Thoracic aorta (tissue), 2 donors: ENCODE data around the gene FITM2. TPM values are rescaled to one million over a fixed set of nuclear protein-coding genes. Genes with fewer than 3 reads are reported as not detected.

ENCODE experiments used
- ATAC-seq: fragments of 150-250 bp; one replicate; pipeline ENCODE4 v1.8.0; 2017; ENCODE audit warnings: low read depth; ENCODE audit not compliant: insufficient number of reproducible peaks, low FRiP score
- DNase-seq: peaks from one replicate; pipeline ENCODE4 v3.0.0-alpha.2; 2020; ENCODE audit warnings: low spot score
- H3K27ac ChIP-seq, 2 donors: fragments of 200-600 bp; sonication (generic); 1 replicate in 1 of 2; 2 replicates in 1 of 2; pipeline ENCODE4 v1.5.1; 2016; ENCODE audit warnings: mild to moderate bottlenecking in 2 of 2, moderate library complexity in 2 of 2
- H3K27me3 ChIP-seq: fragments of 200-600 bp; sonication (generic); replicated peaks from 2 replicates; pipeline ENCODE4 v1.6.0; 2016; ENCODE audit warnings: mild to moderate bottlenecking; ENCODE audit not compliant: insufficient read depth
- H3K36me3 ChIP-seq: fragments of 200-600 bp; sonication (generic); one replicate; pipeline ENCODE4 v1.5.1; 2016
- H3K4me1 ChIP-seq, 2 donors: fragments of 200-600 bp; sonication (generic); 1 replicate in 1 of 2; 2 replicates in 1 of 2; pipeline versions ENCODE4 v1.5.1 to v1.6.0; 2016; ENCODE audit warnings: low read depth in 2 of 2, mild to moderate bottlenecking in 1 of 2; ENCODE audit not compliant: control insufficient read depth in 1 of 2
- H3K4me3 ChIP-seq: fragments of 200-600 bp; sonication (generic); 2 replicates; pipeline ENCODE4 v1.5.1; 2016; ENCODE audit warnings: mild to moderate bottlenecking
- H3K9me3 ChIP-seq: fragments of 200-600 bp; sonication (generic); 2 replicates; pipeline ENCODE4 v1.5.1; 2016
- CTCF ChIP-seq: fragments of 200-600 bp; sonication (generic); IDR thresholded peaks from one replicate; pipeline ENCODE4 v1.5.1; 2019; ENCODE audit warnings: antibody characterized with exemption
- total RNA-seq, 2 donors: library from RNA; depleted of rRNA; stranded (reverse); fragments of >200 nt; gene quantifications; one replicate each; pipeline versions ENCODE4 v1.1.0 to v1.2.3, GENCODE V29; 2016

The FITM2 gene
- 1 to 10 TPM; 7.5 to 8.7 TPM for total RNA-seq

- ATAC-seq = peak; percentile 88
- peak; percentile 97 for DNase-seq
- Histone ChIP-seq H3K9me3 (no peaks in the 10 kb centered on the region), H3K4me1 (peaks cover 7 to 13% of the 10 kb centered on the region in 2 donors), H3K4me3 (peak within 1 kb of the TSS; percentile 82), H3K36me3 (no peaks in the 10 kb centered on the region), H3K27me3 (no peaks in the 10 kb centered on the region), H3K27ac (peak within 1 kb of the TSS; percentile 35 to 40)
- peak; percentile 95 for TF ChIP-seq CTCF
Measured at GRCh38 chr20:44310664-44311639, at the start of gene FITM2. FITM2 (minus strand) TSS chr20:44311202; CDS start chr20:44311148, 54 bp downstream.

GRCh38 chr20:44360221-44360620 is 49.2 kb upstream of the FITM2 start:
- TF ChIP-seq CTCF = no peak
- H3K4me1 ChIP-seq = no peaks in the 10 kb centered on the region
- no peak for ATAC-seq

GRCh38 chr20:44358776-44359175 is 47.8 kb upstream of the FITM2 start:
- H3K4me3 ChIP-seq = no peak overlapping the region
- no peaks in the 10 kb centered on the region for H3K36me3 ChIP-seq
- H3K9me3 ChIP-seq = no peaks in the 10 kb centered on the region
- no peak for TF ChIP-seq CTCF
- no peaks in the 10 kb centered on the region for H3K27me3 ChIP-seq
- no peak for ATAC-seq
- DNase-seq = no peak
- no peaks in the 10 kb centered on the region for H3K4me1 ChIP-seq
- H3K27ac ChIP-seq = no peak overlapping the region

More at GRCh38 chr20:44360221-44360620, 49.2 kb upstream of the FITM2 start:
- Histone ChIP-seq H3K27me3 (no peaks in the 10 kb centered on the region), H3K36me3 (no peaks in the 10 kb centered on the region), H3K27ac (no peak overlapping the region), H3K4me3 (no peak overlapping the region), H3K9me3 (no peaks in the 10 kb centered on the region)
- no peak for DNase-seq

GRCh38 chr20:44357555-44358125 is 46.6 kb upstream of the FITM2 start:
- DNase-seq (no peak), ATAC-seq (no peak)
- no peak for TF ChIP-seq CTCF
- Histone ChIP-seq H3K27ac (no peak overlapping the region), H3K9me3 (no peaks in the 10 kb centered on the region), H3K4me3 (no peak overlapping the region), H3K36me3 (no peaks in the 10 kb centered on the region), H3K27me3 (no peaks in the 10 kb centered on the region), H3K4me1 (no peaks in the 10 kb centered on the region)

- no peak for ATAC-seq
- TF ChIP-seq CTCF = no peak
- no peak overlapping the region for H3K27ac ChIP-seq
Measured at GRCh38 chr20:44357020-44357419, 46.0 kb upstream of the FITM2 start.

More at GRCh38 chr20:44357020-44357419, 46.0 kb upstream of the FITM2 start:
- H3K9me3 ChIP-seq = no peaks in the 10 kb centered on the region
- DNase-seq = no peak
- no peaks in the 10 kb centered on the region for H3K4me1 ChIP-seq
- H3K27me3 ChIP-seq = no peaks in the 10 kb centered on the region
- H3K36me3 ChIP-seq = no peaks in the 10 kb centered on the region
- H3K4me3 ChIP-seq = no peak overlapping the region
